ENCODE measurements around the gene TMCO2.

TMCO2 gene

GRCh38 chr1:40257688-40258444 lies 10.1 kb downstream of the TMCO2 start, which contains the start of gene ZMPSTE24:
ZMPSTE24 (plus strand) TSS chr1:40258236; CDS start chr1:40258272, 36 bp downstream.
- DNase-seq (ENCODE audit: low spot score) = peak; percentile 94

DNA sequence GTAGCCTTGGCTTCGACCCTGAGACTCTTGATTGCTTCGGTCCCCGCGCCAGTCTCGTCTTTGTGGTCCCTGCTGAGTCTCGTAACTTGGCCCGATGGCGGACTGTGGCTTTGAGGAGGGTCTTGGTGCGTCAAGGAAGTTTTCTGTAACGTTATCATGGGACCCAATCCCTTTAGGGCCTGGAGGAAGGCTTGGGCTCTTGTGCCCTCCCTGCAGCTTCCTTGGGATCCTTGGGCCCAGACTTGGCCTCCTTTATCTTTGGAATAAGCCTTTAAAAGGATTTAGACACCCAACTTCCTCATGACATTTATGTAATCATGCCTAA lies 10.7 kb downstream of the TMCO2 start:
- DNase-seq (ENCODE audit: low spot score) = peak; percentile 23

- DNase-seq (ENCODE audit: low spot score) = no peak
These were observed 16.6 kb downstream of the TMCO2 start for GRCh38 chr1:40264354-40264781.

DNA sequence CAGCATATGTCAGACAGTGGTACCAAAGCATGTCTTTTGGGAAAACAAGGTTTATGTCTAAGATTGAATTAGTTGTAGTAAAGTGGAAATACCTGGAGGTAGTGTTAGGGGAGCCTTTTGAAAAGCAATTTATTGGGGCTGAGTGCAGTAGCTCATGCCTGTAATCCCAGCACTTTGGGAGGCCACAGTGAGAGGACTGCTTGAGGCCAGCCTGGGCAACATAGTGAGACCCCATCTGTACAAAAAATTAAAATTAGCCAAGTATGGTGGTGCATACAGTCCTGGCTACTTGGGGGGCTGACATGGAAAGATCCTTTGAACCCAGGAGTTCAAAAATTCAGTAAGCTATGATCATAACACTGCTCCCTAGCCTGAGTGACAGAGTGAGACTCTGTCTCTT lies 17.6 kb downstream of the TMCO2 start:
- no peak for DNase-seq (ENCODE audit: low spot score)

GRCh38 chr1:40265919-40266318 lies 18.2 kb downstream of the TMCO2 start:
- DNase-seq (ENCODE audit: low spot score) = no peak

GRCh38 chr1:40266786-40267535 lies 19.2 kb downstream of the TMCO2 start:
- DNase-seq (ENCODE audit: low spot score) = no peak

DNA sequence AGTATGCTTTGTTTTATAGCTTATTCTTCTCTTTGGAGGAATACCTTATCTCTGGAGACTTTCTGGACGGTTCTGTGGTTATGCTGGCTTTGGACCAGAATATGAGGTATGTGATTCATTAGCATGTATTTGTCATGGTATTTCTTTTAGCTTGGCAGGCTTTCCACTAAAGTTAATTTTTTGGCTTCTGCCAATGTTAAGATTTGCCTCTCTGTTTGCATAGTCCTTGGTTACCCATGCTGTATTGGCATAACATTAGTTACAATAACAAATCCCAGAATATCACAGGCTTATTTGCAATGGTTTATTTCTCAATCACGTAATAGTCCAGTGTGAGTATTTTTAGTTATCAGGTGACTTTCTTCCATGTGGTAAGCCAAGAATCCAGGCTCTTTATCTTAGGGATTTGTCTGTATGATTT lies 20.0 kb downstream of the TMCO2 start:
- DNase-seq (ENCODE audit: low spot score) = peak; percentile 75

- no peak for DNase-seq (ENCODE audit: low spot score)
These were observed 20.5 kb downstream of the TMCO2 start for GRCh38 chr1:40268211-40268610.

DNA sequence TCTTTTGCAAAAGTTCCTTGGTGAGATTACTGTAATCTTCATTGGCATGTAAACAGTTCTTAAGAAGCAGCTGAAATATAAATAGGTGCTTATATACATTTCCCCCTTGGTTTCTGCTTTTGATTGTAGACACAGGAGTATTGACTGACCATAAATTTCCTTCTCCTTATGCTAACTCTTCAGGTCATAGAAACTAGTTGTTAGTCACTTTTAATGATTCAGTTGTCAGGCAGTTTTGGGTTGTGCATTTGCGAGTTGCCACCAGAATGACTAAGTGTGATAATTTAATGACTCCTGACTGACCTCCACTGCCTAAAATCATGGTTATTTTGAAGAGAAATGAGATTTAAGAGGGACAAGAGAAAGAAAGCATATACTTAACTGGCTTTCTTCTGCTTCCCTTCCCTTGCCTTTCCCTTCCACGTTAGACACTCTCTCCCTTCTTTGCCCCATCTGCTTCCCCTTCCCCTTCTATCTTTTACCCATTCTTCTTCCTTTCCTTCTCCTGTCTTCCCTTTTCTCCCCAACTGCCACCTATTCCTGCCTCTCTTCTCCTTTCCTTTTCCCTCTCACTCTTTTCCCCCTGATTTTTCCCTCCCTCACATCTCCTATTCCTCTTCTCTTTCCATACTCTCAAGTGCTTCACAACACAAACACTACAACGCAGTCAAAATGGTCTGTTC lies 22.6 kb downstream of the TMCO2 start:
- peak; percentile 24 for DNase-seq (ENCODE audit: low spot score)

GRCh38 chr1:40272653-40273213 lies 25.0 kb downstream of the TMCO2 start:
- DNase-seq (ENCODE audit: low spot score) = no peak

GRCh38 chr1:40273547-40274166 lies 25.9 kb downstream of the TMCO2 start:
- no peak for DNase-seq (ENCODE audit: low spot score)

GRCh38 chr1:40274331-40274730 lies 26.6 kb downstream of the TMCO2 start:
- DNase-seq (ENCODE audit: low spot score) = no peak

- no peak for DNase-seq (ENCODE audit: low spot score)
These were observed 28.4 kb downstream of the TMCO2 start for GRCh38 chr1:40276122-40276521.

- no peak for DNase-seq (ENCODE audit: low spot score)
These were observed 34.1 kb downstream of the TMCO2 start for GRCh38 chr1:40281853-40282252.

DNA sequence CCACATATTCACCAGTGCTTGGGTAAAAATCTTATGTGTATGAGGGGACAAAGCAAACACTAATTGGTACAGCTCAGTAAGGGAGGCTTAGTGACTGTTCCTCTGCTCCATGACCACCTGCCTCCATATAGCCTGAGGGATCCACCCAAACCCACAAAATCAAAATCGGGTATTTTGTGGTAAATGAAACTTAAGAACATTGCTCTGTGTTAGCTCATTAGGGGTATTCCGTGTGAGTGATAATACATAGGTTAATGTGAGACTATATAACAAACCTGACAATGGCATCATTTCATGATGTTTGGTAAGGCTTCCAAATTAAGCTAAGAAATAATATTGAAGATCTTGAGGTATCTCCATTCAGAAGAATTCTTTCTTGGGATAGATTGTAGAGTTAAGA lies 43.6 kb downstream of the TMCO2 start:
- DNase-seq (ENCODE audit: low spot score) = no peak

GRCh38 chr1:40299366-40300248 lies 51.9 kb downstream of the TMCO2 start:
- DNase-seq (ENCODE audit: low spot score) = no peak

GRCh38 chr1:40300249-40300567 lies 52.5 kb downstream of the TMCO2 start:
- no peak for DNase-seq (ENCODE audit: low spot score)

- DNase-seq (ENCODE audit: low spot score) = no peak
These were observed 52.9 kb downstream of the TMCO2 start for GRCh38 chr1:40300651-40301050.

DNA sequence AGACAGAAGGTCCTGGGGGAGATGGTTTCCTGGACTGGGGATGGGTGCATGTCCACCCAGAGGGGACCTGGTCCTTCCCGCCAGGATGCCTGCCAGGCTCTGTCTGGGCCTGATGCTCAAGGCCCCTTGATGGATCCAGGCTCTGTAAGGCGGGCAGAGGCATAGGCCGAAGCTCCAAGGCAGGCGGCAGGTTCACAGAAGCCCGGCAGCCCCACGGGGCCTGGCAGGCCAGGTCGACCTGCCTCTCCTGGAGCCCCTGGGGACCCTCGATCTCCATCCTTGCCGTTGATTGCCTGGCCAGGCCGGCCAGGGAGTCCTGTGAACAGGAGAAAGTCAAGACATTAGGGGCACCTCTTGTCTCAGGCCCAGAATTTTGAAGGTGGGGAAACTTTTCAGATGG lies 53.3 kb downstream of the TMCO2 start:
- no peak for DNase-seq (ENCODE audit: low spot score)
